Measurements from ENCODE around the gene KIF1B.

Gene KIF1B

GRCh38 chr1:10319750-10320149 is 109.4 kb downstream of the KIF1B start:
- Histone ChIP-seq H3K27ac (no peak overlapping the region), H3K4me3 (no peak overlapping the region)

DNA sequence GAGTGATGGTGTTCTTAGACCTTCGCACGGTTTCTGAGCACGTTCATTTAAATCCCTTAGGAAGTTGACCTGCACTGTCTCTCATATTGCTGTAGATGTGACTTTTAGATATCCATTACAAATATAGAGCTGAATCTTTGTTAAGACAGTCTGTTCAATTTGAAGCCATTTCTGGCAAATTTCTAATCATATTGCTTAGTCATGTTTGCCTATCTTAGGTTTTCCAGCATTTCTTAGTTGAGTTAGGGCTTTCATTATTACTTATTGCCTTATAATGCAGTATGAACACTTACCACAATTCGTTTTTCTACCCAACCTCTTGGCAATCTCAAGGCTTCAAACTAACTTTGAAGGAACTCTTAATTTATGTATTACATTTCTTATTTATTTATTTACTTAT is 110.0 kb downstream of the KIF1B start:
- Histone ChIP-seq H3K9ac (no peak overlapping the region), H3K36me3 (peaks cover 34% of the 10 kb centered on the region), H3K4me2 (no peak overlapping the region), H3K27ac (no peak overlapping the region), H4K20me1 (no peaks in the 10 kb centered on the region), H3K4me3 (no peak overlapping the region), H3K9me3 (no peaks in the 10 kb centered on the region), H3K4me1 (no peaks in the 10 kb centered on the region), H3K27me3 (no peaks in the 10 kb centered on the region)
- no peak for TF ChIP-seq Cebpa-rat (IDR thresholded peaks at IDR 0.05)

More at GRCh38 chr1:10319750-10320149, 109.4 kb downstream of the KIF1B start:
- Histone ChIP-seq H4K20me1 (no peaks in the 10 kb centered on the region), H3K4me2 (no peak overlapping the region), H3K27me3 (no peaks in the 10 kb centered on the region), H3K9ac (no peak overlapping the region), H3K36me3 (peaks cover 29% of the 10 kb centered on the region), H3K9me3 (no peaks in the 10 kb centered on the region), H3K4me1 (no peaks in the 10 kb centered on the region)
- TF ChIP-seq Cebpa-rat (IDR thresholded peaks at IDR 0.05), result no peak

- Histone ChIP-seq H3K27me3 (no peaks in the 10 kb centered on the region), H3K36me3 (peaks cover 53% of the 10 kb centered on the region), H3K9ac (no peak overlapping the region), H3K4me1 (no peaks in the 10 kb centered on the region), H4K20me1 (no peaks in the 10 kb centered on the region), H3K4me3 (no peak overlapping the region), H3K27ac (no peak overlapping the region), H3K9me3 (no peaks in the 10 kb centered on the region), H3K4me2 (no peak overlapping the region)
- no peak for TF ChIP-seq Cebpa-rat (IDR thresholded peaks at IDR 0.05)
Measured at GRCh38 chr1:10322821-10323220, 112.5 kb downstream of the KIF1B start.

DNA sequence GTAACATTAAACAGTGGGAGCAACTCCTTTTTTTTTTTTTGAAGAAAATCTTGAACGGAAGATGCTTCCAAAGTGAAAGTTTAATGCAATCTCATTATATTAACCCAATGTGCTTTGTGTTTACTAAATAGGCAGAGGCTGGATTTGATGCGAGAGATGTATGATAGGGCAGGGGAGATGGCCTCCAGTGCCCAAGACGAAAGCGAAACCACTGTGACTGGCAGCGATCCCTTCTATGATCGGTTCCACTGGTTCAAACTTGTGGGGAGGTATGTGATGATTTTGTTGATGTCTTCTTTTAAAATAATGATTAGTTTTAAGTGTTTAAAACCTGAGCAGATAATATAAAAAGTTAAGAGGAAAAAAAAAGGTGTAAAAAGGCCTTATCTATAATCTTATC is 114.3 kb downstream of the KIF1B start:
- no peaks in the 10 kb centered on the region for H3K4me1 ChIP-seq
- no peaks in the 10 kb centered on the region for H3K9me3 ChIP-seq
- H3K27me3 ChIP-seq, result no peaks in the 10 kb centered on the region
- peaks cover 57% of the 10 kb centered on the region for H3K36me3 ChIP-seq
- H3K4me3 ChIP-seq, result no peak overlapping the region
- H3K9ac ChIP-seq, result no peak overlapping the region
- no peak for TF ChIP-seq Cebpa-rat (IDR thresholded peaks at IDR 0.05)
- H3K4me2 ChIP-seq, result no peak overlapping the region
- no peak overlapping the region for H3K27ac ChIP-seq
- H4K20me1 ChIP-seq, result no peaks in the 10 kb centered on the region

GRCh38 chr1:10325521-10325920 is 115.2 kb downstream of the KIF1B start:
- Histone ChIP-seq H4K20me1 (no peaks in the 10 kb centered on the region), H3K9me3 (no peaks in the 10 kb centered on the region), H3K27ac (no peak overlapping the region), H3K4me1 (no peaks in the 10 kb centered on the region), H3K4me3 (no peak overlapping the region), H3K27me3 (no peaks in the 10 kb centered on the region), H3K9ac (no peak overlapping the region), H3K4me2 (no peak overlapping the region), H3K36me3 (peaks cover 57% of the 10 kb centered on the region)
- TF ChIP-seq Cebpa-rat (IDR thresholded peaks at IDR 0.05), result no peak

DNA sequence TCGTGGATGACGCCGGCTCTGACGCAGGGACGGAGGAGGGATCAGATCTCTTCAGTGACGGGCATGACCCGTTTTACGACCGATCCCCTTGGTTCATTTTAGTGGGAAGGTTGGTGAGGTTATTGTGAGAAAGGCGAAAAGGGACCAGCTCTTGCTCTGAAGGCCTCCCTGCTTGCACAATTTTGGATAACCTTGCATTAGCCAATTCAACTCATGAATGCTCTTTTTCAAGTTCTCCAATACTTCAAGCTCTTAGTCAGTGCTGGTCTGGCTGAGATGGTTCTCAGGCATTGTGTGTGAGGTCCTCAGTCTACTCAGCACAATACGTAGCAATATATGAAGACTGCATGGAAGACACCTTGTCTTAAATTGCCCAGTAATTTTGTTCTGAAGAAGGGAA is 115.9 kb downstream of the KIF1B start:
- Histone ChIP-seq H3K36me3 (peaks cover 57% of the 10 kb centered on the region), H3K9me3 (no peaks in the 10 kb centered on the region), H4K20me1 (no peaks in the 10 kb centered on the region), H3K27me3 (no peaks in the 10 kb centered on the region), H3K9ac (no peak overlapping the region), H3K4me1 (no peaks in the 10 kb centered on the region), H3K4me3 (no peak overlapping the region), H3K4me2 (no peak overlapping the region), H3K27ac (no peak overlapping the region)
- TF ChIP-seq Cebpa-rat (IDR thresholded peaks at IDR 0.05), result no peak

GRCh38 chr1:10328180-10328963 is 118.0 kb downstream of the KIF1B start:
- H3K4me2 ChIP-seq, result no peak overlapping the region
- peaks cover 44% of the 10 kb centered on the region for H3K36me3 ChIP-seq
- no peaks in the 10 kb centered on the region for H4K20me1 ChIP-seq
- no peak overlapping the region for H3K27ac ChIP-seq
- H3K4me1 ChIP-seq, result no peaks in the 10 kb centered on the region
- H3K4me3 ChIP-seq, result no peak overlapping the region
- no peak overlapping the region for H3K9ac ChIP-seq
- H3K9me3 ChIP-seq, result no peaks in the 10 kb centered on the region
- no peak for TF ChIP-seq Cebpa-rat (IDR thresholded peaks at IDR 0.05)
- no peaks in the 10 kb centered on the region for H3K27me3 ChIP-seq

DNA sequence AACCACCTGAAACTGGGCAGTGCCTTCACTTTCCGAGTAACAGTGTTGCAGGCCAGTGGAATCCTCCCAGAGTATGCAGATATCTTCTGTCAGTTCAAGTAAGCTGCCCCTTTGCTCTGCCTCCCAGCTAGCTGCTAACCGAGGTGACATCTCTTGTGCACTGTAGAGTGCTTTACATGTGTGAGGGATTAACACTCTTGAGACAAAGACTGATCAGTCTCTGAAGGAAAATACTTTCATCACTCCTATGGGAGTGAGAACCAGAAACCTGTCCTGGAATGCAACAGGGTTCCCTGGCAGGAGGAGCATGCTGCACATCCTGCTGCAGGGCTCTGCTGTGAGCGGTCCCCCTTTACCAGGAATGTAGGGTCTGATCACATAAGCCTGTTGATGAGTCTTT is 127.1 kb downstream of the KIF1B start:
- Histone ChIP-seq H3K9ac (no peak overlapping the region), H3K4me2 (no peak overlapping the region), H3K36me3 (peaks cover 78% of the 10 kb centered on the region), H3K4me3 (no peak overlapping the region), H3K9me3 (no peaks in the 10 kb centered on the region), H3K27ac (no peak overlapping the region), H4K20me1 (0 out of 2 replicates have a peak, but pooled peaks cover 4% of the 10 kb centered on the region), H3K4me1 (no peaks in the 10 kb centered on the region), H3K27me3 (no peaks in the 10 kb centered on the region)
- no peak for TF ChIP-seq Cebpa-rat (IDR thresholded peaks at IDR 0.05)

DNA sequence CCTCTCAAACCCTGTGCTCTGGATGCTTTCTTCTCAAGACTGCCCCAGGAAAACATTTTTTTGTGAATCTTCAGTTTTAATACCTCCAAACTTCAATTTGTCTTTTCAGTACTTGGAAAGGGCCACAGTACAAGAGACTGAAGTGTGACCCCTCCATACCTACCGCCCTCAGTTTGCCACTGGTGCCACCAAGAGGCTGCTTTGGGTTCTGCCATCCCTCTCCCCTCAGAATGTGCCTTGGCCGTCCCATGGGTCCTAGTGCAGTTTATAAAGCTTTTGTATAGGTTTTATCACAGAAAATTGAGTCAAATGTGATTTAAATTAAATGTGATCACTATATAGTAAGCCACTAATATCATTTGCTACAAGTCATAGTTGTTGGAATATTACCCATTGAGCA is 127.7 kb downstream of the KIF1B start:
- H3K27ac ChIP-seq, result no peak overlapping the region

DNA sequence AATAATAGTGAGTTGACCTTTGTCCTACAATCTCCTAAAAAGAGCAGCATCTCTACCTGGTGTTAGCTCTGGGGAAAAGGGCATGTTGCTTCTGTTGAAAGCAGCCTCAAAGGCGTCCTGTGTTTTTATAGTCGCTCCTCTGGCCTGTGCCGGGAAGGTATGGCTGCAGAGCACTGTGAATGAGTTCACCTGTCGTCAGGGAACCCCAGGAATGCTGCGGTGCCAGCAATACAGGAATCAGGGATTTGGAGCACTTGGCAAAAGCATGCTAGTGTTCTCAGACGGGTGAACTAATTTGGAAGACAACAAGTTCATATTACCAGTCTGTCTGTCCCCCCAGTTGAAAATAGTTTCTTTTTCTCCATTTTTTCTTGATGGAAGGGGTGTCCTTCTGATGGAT is 128.2 kb downstream of the KIF1B start:
- H3K4me1 ChIP-seq, result no peaks in the 10 kb centered on the region
- no peaks in the 10 kb centered on the region for H3K9me3 ChIP-seq
- H4K20me1 ChIP-seq, result 0 out of 2 replicates have a peak, but pooled peaks cover 4% of the 10 kb centered on the region
- H3K4me2 ChIP-seq, result no peak overlapping the region
- no peak for TF ChIP-seq Cebpa-rat (IDR thresholded peaks at IDR 0.05)
- no peak overlapping the region for H3K9ac ChIP-seq
- no peak overlapping the region for H3K4me3 ChIP-seq
- no peak overlapping the region for H3K27ac ChIP-seq
- H3K36me3 ChIP-seq, result peaks cover 89% of the 10 kb centered on the region
- H3K27me3 ChIP-seq, result no peaks in the 10 kb centered on the region

More for the DNA sequence above, 127.7 kb downstream of the KIF1B start:
- Histone ChIP-seq H3K9me3 (no peaks in the 10 kb centered on the region), H3K4me1 (no peaks in the 10 kb centered on the region), H3K9ac (no peak overlapping the region), H3K27me3 (no peaks in the 10 kb centered on the region), H4K20me1 (0 out of 2 replicates have a peak, but pooled peaks cover 4% of the 10 kb centered on the region), H3K4me3 (no peak overlapping the region), H3K4me2 (no peak overlapping the region), H3K36me3 (peaks cover 84% of the 10 kb centered on the region)
- TF ChIP-seq Cebpa-rat (IDR thresholded peaks at IDR 0.05), result no peak

Data from BLaER1 (cell line).